ENCODE results near the gene FOXRED2. TPM values are rescaled to one million over a fixed set of nuclear protein-coding genes. Genes with fewer than 3 reads are reported as not detected.
"Not testable (repeated sequence)": the region's sequence is repeated elsewhere in the genome, so short reads cannot be mapped to it uniquely, and the experiment has no call there.

FOXRED2 gene
- total RNA-seq, 1 experiment from 2014 or later, result 8.5 TPM

DNA sequence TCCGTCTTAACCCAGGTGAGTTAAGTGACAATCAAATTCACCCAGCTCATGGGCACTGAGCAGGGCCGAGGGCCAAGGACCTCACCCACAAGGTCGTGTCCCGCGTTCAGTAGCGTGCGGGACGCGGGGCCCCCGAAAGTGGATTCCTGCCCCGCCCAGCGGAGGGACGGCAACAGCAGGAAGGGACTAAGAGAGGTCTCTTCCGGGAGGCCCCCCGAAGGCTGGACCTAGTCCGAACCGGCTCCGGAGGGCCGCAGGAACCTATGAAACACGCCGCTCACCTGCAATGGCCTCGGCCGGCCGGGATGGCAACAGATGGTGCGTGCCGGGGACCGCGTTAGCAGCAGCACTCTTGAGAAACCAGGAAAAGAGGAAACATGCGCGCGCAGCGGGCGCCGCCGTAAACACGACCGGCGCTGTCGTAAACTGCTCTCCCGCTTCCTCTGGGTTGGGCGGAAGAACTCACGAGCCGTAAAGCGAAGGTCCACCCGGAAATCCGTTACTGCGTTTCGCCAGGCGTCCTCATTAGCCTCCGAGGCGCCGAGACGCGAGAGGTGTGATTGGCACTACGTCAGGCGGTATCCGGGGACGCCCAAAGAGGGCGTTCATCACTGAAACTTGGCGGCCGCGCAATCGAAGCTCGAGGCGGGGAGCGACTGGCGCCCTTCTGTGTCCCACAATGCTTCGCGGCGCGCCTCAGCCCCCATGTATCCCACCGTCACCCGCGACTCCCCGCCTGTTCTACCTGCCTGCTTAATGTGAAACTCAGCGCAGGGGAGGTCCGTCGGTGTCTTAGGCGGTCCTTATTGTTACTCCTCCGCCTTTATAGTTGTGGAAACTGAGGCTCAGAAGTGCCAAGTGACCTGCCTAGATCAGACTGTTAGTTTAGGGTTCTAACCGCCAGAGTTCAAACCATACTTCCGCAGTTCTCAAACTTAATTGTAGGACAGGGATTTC is 22.2 kb upstream of the FOXRED2 start, which contains the start of gene EIF3D:
EIF3D (minus strand) TSS at position 372 of the 957 bp plus-strand sequence. CDS start 3,045 bp downstream, outside the sequence.
- H3K27me3 ChIP-seq, result no peaks in the 10 kb centered on the region
- H3K4me3 ChIP-seq, result peak within 1 kb of the TSS; percentile 67
- no peaks in the 10 kb centered on the region for H3K9me3 ChIP-seq
- peak; percentile 99 for DNase-seq
- peaks cover 41% of the 10 kb centered on the region for H3K36me3 ChIP-seq

GRCh38 chr22:36528341-36528740 is 21.5 kb upstream of the FOXRED2 start:
- H3K36me3 ChIP-seq, result peaks cover 48% of the 10 kb centered on the region
- H3K9me3 ChIP-seq, result no peaks in the 10 kb centered on the region
- DNase-seq, result no peak
- peak overlapping the region; percentile 67 for H3K4me3 ChIP-seq
- H3K27me3 ChIP-seq, result no peaks in the 10 kb centered on the region

GRCh38 chr22:36522662-36523061 is 15.8 kb upstream of the FOXRED2 start:
- no peak for DNase-seq
- H3K36me3 ChIP-seq, result peaks cover 98% of the 10 kb centered on the region
- no peak overlapping the region for H3K4me3 ChIP-seq
- H3K27me3 ChIP-seq, result no peaks in the 10 kb centered on the region
- no peaks in the 10 kb centered on the region for H3K9me3 ChIP-seq

- DNase-seq, result no peak
- no peaks in the 10 kb centered on the region for H3K9me3 ChIP-seq
- H3K27me3 ChIP-seq, result no peaks in the 10 kb centered on the region
- peaks cover 95% of the 10 kb centered on the region for H3K36me3 ChIP-seq
- no peak overlapping the region for H3K4me3 ChIP-seq
Measured at GRCh38 chr22:36520423-36520822, 13.6 kb upstream of the FOXRED2 start.

- not testable (repeated sequence) for DNase-seq, H3K9me3 ChIP-seq, H3K27me3 ChIP-seq, H3K4me3 ChIP-seq
- peaks cover 95% of the 10 kb centered on the region for H3K36me3 ChIP-seq
Measured at GRCh38 chr22:36519906-36520305, 13.1 kb upstream of the FOXRED2 start.

GRCh38 chr22:36514766-36515165 is 7.9 kb upstream of the FOXRED2 start:
- Histone ChIP-seq H3K27me3 (no peaks in the 10 kb centered on the region), H3K9me3 (no peaks in the 10 kb centered on the region), H3K36me3 (peaks cover 94% of the 10 kb centered on the region), H3K4me3 (no peak overlapping the region)
- no peak for DNase-seq

DNA sequence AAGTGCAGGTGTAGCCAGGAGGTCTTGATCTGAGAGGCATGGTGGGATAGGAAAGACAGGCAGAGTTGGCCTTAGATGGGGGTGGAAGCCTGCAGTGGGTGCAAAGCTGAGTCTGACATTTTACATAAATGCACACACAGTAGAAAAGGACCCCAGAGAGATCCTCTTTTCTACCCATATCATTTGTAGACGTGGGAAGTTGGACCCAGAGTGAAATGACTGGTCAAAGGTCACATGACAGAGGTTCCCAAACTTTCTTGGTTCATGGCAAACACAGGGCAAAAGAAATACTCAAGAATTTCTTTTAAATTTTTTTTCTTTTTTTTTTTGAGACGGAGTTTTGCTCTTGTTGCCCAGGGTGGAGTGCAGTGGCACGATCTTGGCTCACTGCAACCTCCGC is 6.2 kb upstream of the FOXRED2 start:
- Histone ChIP-seq H3K4me3 (no peak overlapping the region), H3K36me3 (peaks cover 77% of the 10 kb centered on the region), H3K9me3 (no peaks in the 10 kb centered on the region), H3K27me3 (no peaks in the 10 kb centered on the region)
- DNase-seq, result no peak

GRCh38 chr22:36512333-36512732 is 5.5 kb upstream of the FOXRED2 start:
- no peak overlapping the region for H3K4me3 ChIP-seq
- peaks cover 70% of the 10 kb centered on the region for H3K36me3 ChIP-seq
- no peaks in the 10 kb centered on the region for H3K27me3 ChIP-seq
- H3K9me3 ChIP-seq, result no peaks in the 10 kb centered on the region
- no peak for DNase-seq

DNA sequence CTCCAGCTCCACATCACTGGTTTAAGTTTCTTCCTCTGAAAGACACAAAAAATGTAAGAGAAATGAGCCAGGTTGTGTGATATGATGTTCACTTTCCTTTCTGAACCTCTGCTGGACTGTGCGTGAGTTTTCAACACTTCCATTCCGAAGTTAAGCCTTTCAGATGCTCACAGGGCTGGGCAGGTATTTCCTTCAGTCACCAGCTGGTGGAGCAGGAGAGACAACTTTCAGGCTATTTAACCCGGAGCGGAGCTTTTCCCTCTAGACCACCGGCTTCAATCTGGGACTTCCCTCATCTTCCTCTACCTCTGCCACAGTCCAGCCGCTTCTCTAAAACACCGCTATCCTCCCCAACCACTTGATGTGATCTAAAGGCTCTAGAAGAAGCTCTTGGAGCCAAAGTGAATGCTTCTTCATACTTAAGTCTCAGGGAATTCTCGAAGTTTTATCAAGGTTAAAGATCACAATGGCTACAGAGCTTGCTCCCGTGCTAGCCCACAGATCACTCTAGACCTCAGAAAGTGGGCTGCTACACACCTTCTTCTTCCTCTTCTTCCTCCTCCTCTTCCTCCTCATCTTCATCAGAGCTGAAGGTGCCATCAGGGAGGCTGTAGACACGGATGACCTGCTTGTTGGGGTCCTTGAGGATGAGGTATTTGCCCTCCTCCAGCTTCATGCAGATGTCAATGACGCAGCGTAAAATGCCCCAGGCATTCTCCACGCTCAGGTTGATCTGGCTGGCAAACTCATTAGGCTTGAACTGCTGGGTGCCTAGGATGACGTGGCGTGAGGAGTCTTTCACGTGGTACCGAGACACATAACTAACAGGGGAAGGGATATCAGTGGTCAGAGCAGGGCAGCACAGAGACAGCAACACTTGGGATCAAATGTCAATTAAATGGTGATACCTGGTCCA is 4.4 kb upstream of the FOXRED2 start:
- Histone ChIP-seq H3K36me3 (peaks cover 59% of the 10 kb centered on the region), H3K9me3 (no peaks in the 10 kb centered on the region), H3K4me3 (no peak overlapping the region), H3K27me3 (no peaks in the 10 kb centered on the region)
- DNase-seq, result peak; percentile 14

DNA sequence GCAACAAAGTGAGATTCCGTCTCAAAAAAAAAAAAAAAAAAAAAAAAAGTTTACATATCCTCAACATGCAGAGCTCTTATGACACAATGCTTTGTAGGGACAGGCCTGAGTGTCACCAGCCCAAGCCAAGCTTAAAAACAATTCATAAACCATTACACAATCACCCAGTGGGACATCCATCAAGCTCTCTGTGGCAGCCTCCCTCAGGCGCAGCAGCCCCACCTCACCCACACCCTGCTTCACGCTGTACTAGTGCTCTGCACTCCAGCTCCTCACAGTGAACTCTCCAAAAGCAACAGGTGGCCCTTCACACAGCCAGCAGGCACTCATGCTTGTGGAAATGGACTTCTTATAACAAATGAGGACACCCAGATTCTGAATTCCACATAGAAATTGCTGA is 3.5 kb upstream of the FOXRED2 start:
- Histone ChIP-seq H3K4me3 (no peak overlapping the region), H3K9me3 (no peaks in the 10 kb centered on the region), H3K36me3 (peaks cover 53% of the 10 kb centered on the region), H3K27me3 (no peaks in the 10 kb centered on the region)
- no peak for DNase-seq

DNA sequence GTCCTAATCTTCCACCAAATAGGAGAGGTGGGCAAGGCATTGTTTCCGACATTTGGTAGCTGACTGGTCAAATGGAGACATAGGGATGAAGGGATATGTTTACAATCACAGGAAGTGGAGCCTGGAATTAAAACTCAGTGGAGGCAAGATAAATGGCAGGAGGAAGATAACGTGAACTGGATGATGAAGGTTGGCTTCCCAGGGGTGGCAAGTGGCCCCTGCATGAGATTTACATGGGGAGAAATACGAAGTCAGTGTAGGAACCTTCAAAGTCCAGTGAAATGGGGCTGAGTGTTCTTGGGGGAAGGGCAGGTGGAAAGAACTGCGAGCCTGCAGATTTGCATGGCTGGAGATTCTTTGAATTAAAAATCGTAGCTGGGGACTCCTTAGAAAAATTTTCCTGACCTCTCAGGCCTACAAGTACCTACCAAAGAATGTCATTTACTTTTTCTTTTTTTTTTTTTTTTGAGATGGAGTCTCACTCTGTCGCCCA is 724 bp upstream of the FOXRED2 start:
- Histone ChIP-seq H3K36me3 (peaks cover 35% of the 10 kb centered on the region), H3K4me3 (peak overlapping the region; percentile 69), H3K9me3 (no peaks in the 10 kb centered on the region), H3K27me3 (no peaks in the 10 kb centered on the region)
- no peak for DNase-seq

DNA sequence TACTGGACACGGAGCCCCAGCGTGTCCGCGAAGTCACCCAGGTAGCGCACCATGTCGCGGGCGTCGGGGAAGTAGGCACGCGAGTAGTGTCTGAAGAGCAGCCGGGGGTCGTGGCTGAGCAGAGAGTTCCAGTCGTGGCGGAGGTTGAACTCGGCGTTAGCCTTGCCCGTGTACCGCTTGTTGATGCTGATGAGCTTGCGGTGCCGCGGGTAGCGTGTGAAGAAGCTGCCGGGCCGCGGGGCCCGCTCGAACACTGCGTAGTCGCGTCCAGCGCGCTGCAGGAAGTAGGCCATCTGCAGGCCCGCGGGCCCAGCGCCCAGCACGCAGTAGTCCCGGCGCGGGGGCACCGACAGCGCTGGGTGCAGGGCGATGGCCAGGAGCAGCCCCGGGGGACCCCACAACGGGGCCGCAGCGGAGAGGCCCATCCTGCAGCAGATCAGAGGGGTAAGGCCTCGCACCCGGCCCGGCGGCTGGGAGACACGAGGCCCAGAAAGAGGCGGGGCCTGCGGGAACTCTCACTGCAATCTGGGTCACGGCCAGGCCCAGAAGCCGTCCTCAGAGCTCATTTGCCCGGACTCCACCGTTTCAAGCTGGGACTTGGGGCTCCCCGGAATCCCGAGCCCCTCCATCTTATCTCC is 723 bp downstream of the FOXRED2 start:
- Histone ChIP-seq H3K4me3 (peak overlapping the region; percentile 69), H3K27me3 (no peaks in the 10 kb centered on the region), H3K36me3 (peaks cover 23% of the 10 kb centered on the region), H3K9me3 (no peaks in the 10 kb centered on the region)
- DNase-seq, result no peak

DNA sequence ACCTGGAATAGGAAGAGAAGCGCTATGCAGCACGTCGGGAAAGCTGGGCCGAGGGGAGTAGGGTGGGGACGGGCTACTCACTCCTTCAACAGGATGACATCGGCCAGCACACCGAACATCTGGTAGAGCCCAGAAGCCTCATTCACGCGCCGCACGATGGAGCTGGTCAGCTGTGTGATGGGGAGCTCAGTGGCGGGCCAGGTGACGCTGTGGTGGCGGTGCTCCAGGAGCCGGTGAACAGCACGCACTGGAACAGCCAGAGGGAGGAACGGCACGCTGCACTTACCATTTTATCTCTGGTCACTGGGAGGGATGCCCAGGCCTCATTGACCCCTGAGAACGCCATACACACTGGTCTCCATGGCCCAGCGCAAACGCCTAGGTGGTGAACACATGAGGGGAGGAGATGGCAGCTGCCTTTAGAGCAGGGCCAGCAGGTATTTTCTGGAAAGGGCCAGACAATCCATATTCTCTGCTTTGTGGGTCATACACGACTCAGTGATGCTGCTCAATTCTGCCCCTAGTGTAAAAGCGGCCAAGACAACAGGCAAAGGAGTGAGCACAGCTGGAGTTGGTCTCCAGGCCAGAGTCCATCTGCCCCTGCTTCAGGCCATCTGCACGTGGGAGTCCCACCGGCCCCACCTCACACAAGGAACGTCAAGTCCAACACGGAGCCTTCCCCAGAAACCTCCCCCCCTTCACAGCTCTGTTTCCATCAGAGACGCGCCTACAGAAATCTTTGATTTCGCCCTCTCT is 8.8 kb downstream of the FOXRED2 start:
- H3K27me3 ChIP-seq, result no peaks in the 10 kb centered on the region
- peaks cover 36% of the 10 kb centered on the region for H3K36me3 ChIP-seq
- H3K4me3 ChIP-seq, result no peak overlapping the region
- no peak for DNase-seq
- H3K9me3 ChIP-seq, result no peaks in the 10 kb centered on the region

DNA sequence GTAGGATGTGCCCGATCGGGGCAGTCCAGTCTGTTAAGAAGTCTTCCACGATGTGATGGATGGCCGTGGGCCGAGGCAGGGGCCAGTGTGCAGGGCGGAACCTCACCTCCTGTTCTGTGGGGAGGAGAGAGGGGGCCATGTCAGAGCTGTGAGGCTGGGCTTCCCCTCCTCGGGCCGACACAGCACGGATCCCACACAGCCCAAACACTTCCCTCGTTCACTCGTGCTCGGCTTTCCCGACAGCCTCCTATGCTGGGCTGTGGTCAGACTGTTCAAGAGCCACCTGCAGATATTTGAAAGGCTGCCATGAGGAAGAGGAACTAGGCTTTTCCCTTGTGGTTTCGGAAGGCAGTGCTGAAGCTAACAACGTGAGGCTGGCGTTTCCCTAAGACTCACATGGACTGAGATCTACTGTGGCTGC is 13.1 kb downstream of the FOXRED2 start:
- no peaks in the 10 kb centered on the region for H3K9me3 ChIP-seq
- H3K4me3 ChIP-seq, result no peak overlapping the region
- H3K27me3 ChIP-seq, result no peaks in the 10 kb centered on the region
- DNase-seq, result no peak
- peaks cover 47% of the 10 kb centered on the region for H3K36me3 ChIP-seq

DNA sequence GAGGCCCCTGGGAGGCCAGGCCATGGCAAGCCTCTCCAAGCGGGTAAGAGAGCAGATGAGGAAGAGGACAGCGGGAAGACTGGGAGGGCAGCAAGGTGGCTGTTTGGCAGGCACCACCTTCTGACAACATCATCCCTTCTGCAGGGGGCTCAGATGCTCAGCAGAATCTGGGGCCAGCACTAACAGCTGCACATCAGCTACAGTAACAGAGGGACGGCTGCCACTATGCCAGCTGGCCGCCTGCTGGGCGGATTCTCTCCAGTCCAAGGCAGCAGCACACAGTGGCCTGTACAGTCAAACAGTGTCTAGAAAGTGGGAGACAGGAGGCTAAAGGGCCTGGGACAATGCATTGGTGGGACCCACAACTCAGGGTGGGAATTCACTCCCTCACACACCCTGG is 14.7 kb downstream of the FOXRED2 start:
- no peak for DNase-seq
- H3K9me3 ChIP-seq, result no peaks in the 10 kb centered on the region; the same call in 1 of the 2 replicates
- H3K36me3 ChIP-seq, result peaks cover 42% of the 10 kb centered on the region
- no peak overlapping the region for H3K4me3 ChIP-seq
- H3K27me3 ChIP-seq, result no peaks in the 10 kb centered on the region

DNA sequence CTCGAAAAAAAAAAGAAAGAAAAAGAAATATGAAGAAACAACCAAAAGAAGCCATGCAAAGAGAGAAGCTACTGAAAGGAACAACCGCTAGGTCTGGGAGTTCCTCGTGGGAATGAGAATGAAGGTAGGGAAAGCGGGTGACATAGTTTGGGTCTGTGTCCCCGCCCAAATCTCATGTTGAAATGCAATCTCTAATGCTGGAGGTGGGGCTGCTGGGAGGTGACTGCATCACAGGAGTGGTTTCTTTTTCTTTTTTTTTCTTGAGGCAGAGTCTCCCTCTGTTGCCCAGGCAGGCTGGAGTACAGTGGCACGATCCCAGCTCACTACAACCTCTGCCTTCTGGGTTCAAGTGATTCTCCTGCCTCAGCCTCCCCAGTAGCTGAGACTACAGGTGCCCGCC is 15.7 kb downstream of the FOXRED2 start:
- peaks cover 45% of the 10 kb centered on the region for H3K36me3 ChIP-seq
- H3K4me3 ChIP-seq, result no peak overlapping the region
- no peaks in the 10 kb centered on the region; the same call in 1 of the 2 replicates for H3K9me3 ChIP-seq
- no peak for DNase-seq
- H3K27me3 ChIP-seq, result no peaks in the 10 kb centered on the region
